OCI-LY7 (cell line): Measurements from ENCODE around the gene CLCA2.

Source experiments
- CTCF ChIP-seq: fragments of 200-600 bp; sonication (generic); conservative IDR thresholded peaks from 2 replicates; pipeline ENCODE4 v1.5.1; 2014; ENCODE audit warnings: mild to moderate bottlenecking, antibody characterized with exemption, low read length, moderate library complexity, mixed read lengths
- EZH2phosphoT487 ChIP-seq: fragments of 200-600 bp; sonication (generic); IDR thresholded peaks from 2 replicates; pipeline ENCODE4 v1.6.1; 2018; ENCODE audit warnings: low read depth, borderline replicate concordance, mild to moderate bottlenecking, mixed run types, antibody characterized with exemption, low read length, moderate library complexity, mixed read lengths

- no peak for TF ChIP-seq CTCF
- no peak for TF ChIP-seq EZH2phosphoT487
These were observed 7.6 kb upstream of the CLCA2 start for GRCh38 chr1:86416343-86416742.
